PC-3 (cell line): ENCODE data around the gene KRTAP4-5.

ENCODE experiments used
- CTCF ChIP-seq: fragments of 300-600 bp; sonication (generic); conservative IDR thresholded peaks from 2 replicates; pipeline ENCODE4 v1.5.1; 2017; ENCODE audit warnings: antibody characterized with exemption, low read depth, mild to moderate bottlenecking, low read length
- EZH2 ChIP-seq: fragments of 300-600 bp; sonication (generic); IDR thresholded peaks from one replicate; pipeline ENCODE4 v1.6.1; 2017; ENCODE audit warnings: antibody characterized with exemption, mild to moderate bottlenecking, low read length; ENCODE audit not compliant: unreplicated experiment
- EZH2phosphoT487 ChIP-seq: fragments of 300-600 bp; sonication (generic); IDR thresholded peaks from 2 replicates; pipeline ENCODE4 v1.6.1; 2018; ENCODE audit warnings: mild to moderate bottlenecking, antibody characterized with exemption, low read length, borderline replicate concordance

GRCh38 chr17:41107941-41108450 is 41.6 kb downstream of the KRTAP4-5 start:
- no peak for TF ChIP-seq CTCF
- TF ChIP-seq EZH2 = no peak
- no peak for TF ChIP-seq EZH2phosphoT487
